ENCODE data around the gene SETD7. TPM values are rescaled to one million over a fixed set of nuclear protein-coding genes. Genes with fewer than 3 reads are reported as not detected.

Gene SETD7
- total and polyA plus RNA-seq, 2 of the 8 experiments (the other 6 are each of a cell fraction or from before 2014, with no cell fraction given) = 1.5 to 4.6 TPM

DNA sequence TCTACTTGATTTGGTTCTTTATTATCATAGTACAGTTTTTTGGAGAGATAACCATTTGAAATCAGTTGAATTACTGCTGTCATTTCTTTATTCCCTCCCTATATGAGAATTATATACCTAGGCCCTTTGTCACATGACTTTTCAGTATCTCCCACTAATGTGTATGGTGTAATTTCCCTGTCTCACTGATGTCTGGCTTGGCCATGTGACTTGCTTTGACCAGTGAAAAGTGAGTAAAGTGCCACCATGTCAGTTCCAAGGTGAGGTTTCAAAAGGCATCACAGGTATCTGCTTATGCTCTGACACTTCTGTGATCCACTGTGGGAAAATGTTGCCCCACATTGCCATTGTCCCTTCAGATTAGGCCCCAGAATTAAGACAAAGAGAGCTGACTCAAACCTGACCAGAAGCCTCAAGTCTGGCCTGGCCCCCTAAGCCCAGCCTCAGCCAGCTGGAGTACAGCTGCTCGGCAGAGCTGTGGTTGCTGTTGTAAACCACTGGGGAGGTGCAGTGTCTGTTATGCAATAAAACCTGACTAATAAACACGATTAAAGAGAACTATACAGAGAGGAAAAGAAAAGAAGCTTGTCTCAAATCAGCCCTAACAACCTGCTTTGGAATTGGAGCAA, 27.5 kb downstream of the SETD7 start:
- H2BK120ac ChIP-seq (replicated peaks; ENCODE audit: low read depth, low read length) = no peak overlapping the region
- no peak overlapping the region for H2AK5ac ChIP-seq (ENCODE audit: low read depth, low read length)
- no peak overlapping the region for H2BK5ac ChIP-seq (ENCODE audit: low read depth, low read length)
- no peak overlapping the region for H3K56ac ChIP-seq (replicated peaks; ENCODE audit: insufficient read length, low read depth, low read length)
- H3K9ac ChIP-seq (replicated peaks in 1 of 4; ENCODE audit: extremely low read depth in 1 of 4, low read depth in 3 of 4, low read length in 3 of 4) = no peak overlapping the region
- no peaks in the 10 kb centered on the region for H3K27me3 ChIP-seq (replicated peaks in 1 of 4; ENCODE audit: control insufficient read depth in 3 of 4, extremely low read depth in 1 of 4, insufficient read depth in 3 of 4, low read length in 3 of 4)
- H4K20me1 ChIP-seq (replicated peaks in 1 of 2; ENCODE audit: control insufficient read depth in 1 of 2, insufficient read depth in 2 of 2, low read length in 2 of 2) = peaks cover 0 to 2% of the 10 kb centered on the region in 2 experiments
- H3K9me3 ChIP-seq (ENCODE audit: insufficient read depth in 2 of 2, low read depth in 1 of 2, low read length in 1 of 2) = no peaks in the 10 kb centered on the region
- H3K14ac ChIP-seq (ENCODE audit: insufficient read length) = no peak overlapping the region
- no peak for DNase-seq (ENCODE audit: low read depth in 1 of 2, low spot score in 2 of 2)
- no peak overlapping the region for H4K91ac ChIP-seq (replicated peaks; ENCODE audit: insufficient read length, low read length)
- H3K4ac ChIP-seq (replicated peaks; ENCODE audit: insufficient read length, low read depth, low read length) = no peak overlapping the region
- no peaks in the 10 kb centered on the region for H3K36me3 ChIP-seq (ENCODE audit: control insufficient read depth in 2 of 4, insufficient read depth in 4 of 4, low read length in 3 of 4)
- no peaks in the 10 kb centered on the region for H3K23me2 ChIP-seq (ENCODE audit: low read depth, low read length)
- H3K23ac ChIP-seq (ENCODE audit: insufficient read length) = no peak overlapping the region
- H4K5ac ChIP-seq (ENCODE audit: insufficient read length, low read depth, low read length) = no peak overlapping the region
- no peak overlapping the region for H2BK20ac ChIP-seq (ENCODE audit: low read length)
- CTCF ChIA-PET (ENCODE audit: partially characterized antibody) = interaction anchor here (0.6 to 2.8 kb wide), 10 partner anchors 8 to 121 kb away, joined by 3 to 9 read pairs (median 4); no protein-coding TSS in a partner anchor
- WGBS, 2 experiments (ENCODE audit: extremely low coverage in 1 of 2, insufficient coverage in 1 of 2, insufficient read length in 1 of 2, insufficient replicate concordance in 2 of 2, low coverage in 1 of 2, low lambda C conversion rate in 2 of 2, missing lambda C conversion rate in 1 of 2) = 98% methylated on average over 2 of the region's 2 CpGs; no CpG with 5 or more reads in 1 of the 2 experiments
- no peak overlapping the region for H3K4me2 ChIP-seq (ENCODE audit: insufficient read depth in 1 of 2, low read depth in 2 of 2, low read length in 2 of 2)
- POLR2A ChIA-PET (ENCODE audit: partially characterized antibody) = interaction anchor here (0.8 to 1.0 kb wide), 2 partner anchors 13 to 127 kb away, joined by 3 read pairs; no protein-coding TSS in a partner anchor
- no peak overlapping the region for H2BK15ac ChIP-seq (ENCODE audit: low read length)
- H3K79me2 ChIP-seq (ENCODE audit: control insufficient read depth in 1 of 2, insufficient read depth in 2 of 2, low read length in 2 of 2) = no peaks in the 10 kb centered on the region
- H3K27ac ChIP-seq (ENCODE audit: low read depth, low read length) = no peak overlapping the region
- no peaks in the 10 kb centered on the region for H3K4me1 ChIP-seq (replicated peaks in 1 of 4; ENCODE audit: control insufficient read depth in 3 of 4, insufficient read depth in 4 of 4, low read length in 3 of 4)
- TF ChIP-seq PHF8 (conservative IDR thresholded peaks at IDR 0.05; ENCODE audit: low read depth, low read length) (no peak), CTBP2 (IDR thresholded peaks at IDR 0.05; ENCODE audit: borderline replicate concordance, insufficient read depth, insufficient read length, low read length) (no peak), SP4 (IDR thresholded peaks at IDR 0.05; ENCODE audit: low read length) (no peak), HDAC2 (IDR thresholded peaks at IDR 0.05; ENCODE audit: borderline replicate concordance in 1 of 2, low read depth in 2 of 2, low read length in 2 of 2) (no peak), CEBPB (IDR thresholded peaks at IDR 0.05; ENCODE audit: low read depth, low read length) (no peak), BRCA1 (IDR thresholded peaks at IDR 0.05; ENCODE audit: low read depth, low read length) (no peak), EP300 (IDR thresholded peaks at IDR 0.05; ENCODE audit: borderline replicate concordance in 1 of 2, low read depth in 2 of 2, low read length in 2 of 2) (no peak), KDM1A (IDR thresholded peaks at IDR 0.05; ENCODE audit: borderline replicate concordance, low read length) (no peak), RNF2 (IDR thresholded peaks at IDR 0.05; ENCODE audit: borderline replicate concordance, low read depth, low read length, missing control alignments, poor library complexity, severe bottlenecking) (no peak), BCL11A (IDR thresholded peaks at IDR 0.05; ENCODE audit: low read depth in 2 of 2, low read length in 2 of 2) (no peak)
- H2BK12ac ChIP-seq (ENCODE audit: low read depth, low read length) = no peak overlapping the region
- no peak overlapping the region for H4K8ac ChIP-seq (ENCODE audit: extremely low read depth, insufficient read depth, low read length)
- H2AFZ ChIP-seq (ENCODE audit: low read length) = no peak overlapping the region
- no peak overlapping the region for H3K18ac ChIP-seq (ENCODE audit: extremely low read depth, low read length)
- no peaks in the 10 kb centered on the region for H3K79me1 ChIP-seq (ENCODE audit: low read depth, low read length)
- H3K4me3 ChIP-seq (ENCODE audit: extremely low read depth in 1 of 4, insufficient read depth in 2 of 4, low read depth in 3 of 4, low read length in 4 of 4) = no peak overlapping the region
- no peak for FAIRE-seq

Measured in H1 (cell line).